ENCODE results near the gene HMGXB3. TPM values are rescaled to one million over a fixed set of nuclear protein-coding genes. Genes with fewer than 3 reads are reported as not detected.
A peak's percentile ranks its signal among the peaks of the same experiment; 100 is the strongest.

The HMGXB3 gene
- total and polyA plus RNA-seq, 2 of the 13 experiments (the other 11 are each of a cell fraction or from before 2014, with no cell fraction given) = 18.8 to 23.8 TPM

- H3K36me3 ChIP-seq (replicated peaks in 1 of 2; ENCODE audit: control insufficient read depth in 1 of 2, insufficient read depth in 2 of 2, low read length in 2 of 2) = peaks cover 28 to 54% of the 10 kb centered on the region in 2 experiments
- H3K27ac ChIP-seq (ENCODE audit: extremely low read length, insufficient read depth, low read length) = no peak overlapping the region
- no peaks in the 10 kb centered on the region for H4K20me1 ChIP-seq (ENCODE audit: insufficient read depth, low read length)
- H3K9ac ChIP-seq (ENCODE audit: insufficient read depth, low read depth, low read length) = no peak overlapping the region
- FAIRE-seq (no peak), DNase-seq (ENCODE audit: low spot score) (no peak), ATAC-seq (no peak)
- no peak overlapping the region for H3K4me3 ChIP-seq (replicated peaks in 1 of 3; ENCODE audit: insufficient read depth in 1 of 3, low read depth in 2 of 3, low read length in 3 of 3)
- intact Hi-C loops (cut with micrococcal nuclease; ENCODE audit: unreplicated experiment) = no loop called here
- in situ Hi-C loops (cut with HindIII; ENCODE audit: extremely low pct_ligation_motif_present, low pct_unique_long_range_greater_than_20kb) = no loop called here
- no peak overlapping the region for H2AFZ ChIP-seq (ENCODE audit: low read length)
- ChIA-PET POLR2A (interaction anchor here (2.2 kb wide), 1 partner anchor 27 kb away, joined by 6 read pairs; no protein-coding TSS in a partner anchor), CTCF (ENCODE audit: low intra/inter-chr PET ratio, low total read pairs) (no interaction called here)
- no peaks in the 10 kb centered on the region for H3K27me3 ChIP-seq (ENCODE audit: control insufficient read depth in 1 of 2, insufficient read depth in 2 of 2, low read length in 2 of 2)
- no peaks in the 10 kb centered on the region for H3K9me3 ChIP-seq (ENCODE audit: low read length)
- 98% methylated on average over 12 of the region's 14 CpGs for WGBS (ENCODE audit: low lambda C conversion rate)
- BruUV-seq (replicated peaks) = no TSS peak
- H3K79me2 ChIP-seq (ENCODE audit: insufficient read depth, low read length) = no peaks in the 10 kb centered on the region
- H3K4me1 ChIP-seq (ENCODE audit: insufficient read depth, low read length) = no peaks in the 10 kb centered on the region
- H3K4me2 ChIP-seq (ENCODE audit: low read depth, low read length) = no peak overlapping the region
- TF ChIP-seq, protein P1, sequence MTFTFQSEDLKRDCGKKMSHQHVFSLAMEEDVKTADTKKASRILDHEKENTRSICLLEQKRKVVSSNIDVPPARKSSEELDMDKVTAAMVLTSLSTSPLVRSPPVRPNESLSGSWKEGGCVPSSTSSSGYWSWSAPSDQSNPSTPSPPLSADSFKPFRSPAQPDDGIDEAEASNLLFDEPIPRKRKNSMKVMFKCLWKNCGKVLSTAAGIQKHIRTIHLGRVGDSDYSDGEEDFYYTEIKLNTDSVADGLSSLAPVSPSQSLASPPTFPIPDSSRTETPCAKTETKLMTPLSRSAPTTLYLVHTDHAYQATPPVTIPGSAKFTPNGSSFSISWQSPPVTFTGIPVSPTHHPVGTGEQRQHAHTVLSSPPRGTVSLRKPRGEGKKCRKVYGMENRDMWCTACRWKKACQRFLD (CRISPR knock-in tag; IDR thresholded peaks at IDR 0.05; ENCODE audit: borderline replicate concordance) = no peak
- TF ChIP-seq AGO2 (optimal IDR thresholded peaks at IDR 0.05; ENCODE audit: low read depth, low read length) = peak; percentile 65
- TF ChIP-seq ZNF512B (CRISPR knock-in tag; IDR thresholded peaks at IDR 0.05; ENCODE audit: borderline replicate concordance) = no peak
- TF ChIP-seq, protein P2, sequence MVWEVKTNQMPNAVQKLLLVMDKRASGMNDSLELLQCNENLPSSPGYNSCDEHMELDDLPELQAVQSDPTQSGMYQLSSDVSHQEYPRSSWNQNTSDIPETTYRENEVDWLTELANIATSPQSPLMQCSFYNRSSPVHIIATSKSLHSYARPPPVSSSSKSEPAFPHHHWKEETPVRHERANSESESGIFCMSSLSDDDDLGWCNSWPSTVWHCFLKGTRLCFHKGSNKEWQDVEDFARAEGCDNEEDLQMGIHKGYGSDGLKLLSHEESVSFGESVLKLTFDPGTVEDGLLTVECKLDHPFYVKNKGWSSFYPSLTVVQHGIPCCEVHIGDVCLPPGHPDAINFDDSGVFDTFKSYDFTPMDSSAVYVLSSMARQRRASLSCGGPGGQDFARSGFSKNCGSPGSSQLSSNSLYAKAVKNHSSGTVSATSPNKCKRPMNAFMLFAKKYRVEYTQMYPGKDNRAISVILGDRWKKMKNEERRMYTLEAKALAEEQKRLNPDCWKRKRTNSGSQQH (CRISPR knock-in tag; IDR thresholded peaks at IDR 0.05; ENCODE audit: low read depth) = no peak
These were observed 53.3 kb downstream of the HMGXB3 start for GRCh38 chr5:150053713-150054392.
